ENCODE data around the gene SH3D21. TPM values are rescaled to one million over a fixed set of nuclear protein-coding genes. Genes with fewer than 3 reads are reported as not detected.

SH3D21 gene
- total and polyA plus RNA-seq, 2 of the 8 experiments (the other 6 are each of a cell fraction or from before 2014, with no cell fraction given) = 3.4 to 8.6 TPM

GRCh38 chr1:36346741-36347370, 40.7 kb downstream of the SH3D21 start:
- ChIA-PET CTCF (ENCODE audit: partially characterized antibody) (interaction anchor here (0.6 to 10.0 kb wide), 4 partner anchors 8 to 132 kb away, joined by 3 to 150 read pairs (median 5); no protein-coding TSS in a partner anchor), POLR2A (ENCODE audit: partially characterized antibody) (interaction anchor here (3.1 kb wide), 1 partner anchor 40 kb away, joined by 10 read pairs; no protein-coding TSS in a partner anchor)
- no peak overlapping the region for H3K4ac ChIP-seq (replicated peaks; ENCODE audit: insufficient read length, low read depth, low read length)
- no peak overlapping the region for H3K56ac ChIP-seq (replicated peaks; ENCODE audit: insufficient read length, low read depth, low read length)
- H3K18ac ChIP-seq (ENCODE audit: extremely low read depth, low read length) = no peak overlapping the region
- H4K91ac ChIP-seq (replicated peaks; ENCODE audit: insufficient read length, low read length) = no peak overlapping the region
- 95% methylated on average over 8 of the region's 8 CpGs; no CpG with 5 or more reads in 1 of the 2 experiments for WGBS, 2 experiments (ENCODE audit: extremely low coverage in 1 of 2, insufficient coverage in 1 of 2, insufficient read length in 1 of 2, insufficient replicate concordance in 2 of 2, low coverage in 1 of 2, low lambda C conversion rate in 2 of 2, missing lambda C conversion rate in 1 of 2)
- no peaks in the 10 kb centered on the region for H3K27me3 ChIP-seq (replicated peaks in 1 of 4; ENCODE audit: control insufficient read depth in 3 of 4, extremely low read depth in 1 of 4, insufficient read depth in 3 of 4, low read length in 3 of 4)
- no peak overlapping the region for H3K23ac ChIP-seq (ENCODE audit: insufficient read length)
- peaks cover 1 to 3% of the 10 kb centered on the region in 2 experiments for H4K20me1 ChIP-seq (replicated peaks in 1 of 2; ENCODE audit: control insufficient read depth in 1 of 2, insufficient read depth in 2 of 2, low read length in 2 of 2)
- DNase-seq (ENCODE audit: low read depth in 1 of 2, low spot score in 2 of 2) (no peak), FAIRE-seq (no peak)
- no peaks in the 10 kb centered on the region for H3K79me1 ChIP-seq (ENCODE audit: low read depth, low read length)
- peaks cover 3 to 23% (median 7%) of the 10 kb centered on the region in 4 experiments; a peak in 5 of 8 replicates for H3K36me3 ChIP-seq (ENCODE audit: control insufficient read depth in 2 of 4, insufficient read depth in 4 of 4, low read length in 3 of 4)
- H2BK5ac ChIP-seq (ENCODE audit: low read depth, low read length) = no peak overlapping the region; the same call in 1 of the 2 replicates
- no peak overlapping the region for H2BK120ac ChIP-seq (replicated peaks; ENCODE audit: low read depth, low read length)
- H3K79me2 ChIP-seq (ENCODE audit: control insufficient read depth in 1 of 2, insufficient read depth in 2 of 2, low read length in 2 of 2) = no peaks in the 10 kb centered on the region
- no peak overlapping the region for H4K8ac ChIP-seq (ENCODE audit: extremely low read depth, insufficient read depth, low read length)
- H3K9me3 ChIP-seq (ENCODE audit: insufficient read depth in 2 of 2, low read depth in 1 of 2, low read length in 1 of 2) = no peaks in the 10 kb centered on the region
- H3K4me2 ChIP-seq (ENCODE audit: insufficient read depth in 1 of 2, low read depth in 2 of 2, low read length in 2 of 2) = no peak overlapping the region
- H2AFZ ChIP-seq (ENCODE audit: low read length) = no peak overlapping the region
- H3K23me2 ChIP-seq (ENCODE audit: low read depth, low read length) = no peaks in the 10 kb centered on the region
- H3K4me3 ChIP-seq (ENCODE audit: extremely low read depth in 1 of 4, insufficient read depth in 2 of 4, low read depth in 3 of 4, low read length in 4 of 4) = no peak overlapping the region
- H3K4me1 ChIP-seq (replicated peaks in 1 of 4; ENCODE audit: control insufficient read depth in 3 of 4, insufficient read depth in 4 of 4, low read length in 3 of 4) = no peaks in the 10 kb centered on the region
- H2BK20ac ChIP-seq (ENCODE audit: low read length) = no peak overlapping the region
- no peak overlapping the region for H2BK12ac ChIP-seq (ENCODE audit: low read depth, low read length)
- H3K9ac ChIP-seq (replicated peaks in 1 of 4; ENCODE audit: extremely low read depth in 1 of 4, low read depth in 3 of 4, low read length in 3 of 4) = no peak overlapping the region; a peak in 1 of 7 replicates
- no peak overlapping the region for H3K27ac ChIP-seq (ENCODE audit: low read depth, low read length)
- H2AK5ac ChIP-seq (ENCODE audit: low read depth, low read length) = no peak overlapping the region
- no peak overlapping the region for H2BK15ac ChIP-seq (ENCODE audit: low read length)
- no peak overlapping the region for H4K5ac ChIP-seq (ENCODE audit: insufficient read length, low read depth, low read length)
- no peak overlapping the region for H3K14ac ChIP-seq (ENCODE audit: insufficient read length)
- TF ChIP-seq CHD1 (IDR thresholded peaks at IDR 0.05; ENCODE audit: low read depth, low read length) (no peak), KDM4A (IDR thresholded peaks at IDR 0.05; ENCODE audit: low read depth, low read length, severe bottlenecking) (no peak), NANOG (IDR thresholded peaks at IDR 0.05; ENCODE audit: insufficient read depth, low read depth, low read length, poor library complexity, severe bottlenecking) (no peak), SUZ12 (IDR thresholded peaks at IDR 0.05; ENCODE audit: low read length) (no peak), E2F6 (IDR thresholded peaks at IDR 0.05) (no peak), GTF2F1 (IDR thresholded peaks at IDR 0.05; ENCODE audit: borderline replicate concordance, low read depth, low read length) (no peak), POLR2A (IDR thresholded peaks at IDR 0.05; ENCODE audit: control extremely low read depth in 1 of 2, low read depth in 2 of 2, low read length in 2 of 2) (no peak)
- TF ChIP-seq, protein P1, sequence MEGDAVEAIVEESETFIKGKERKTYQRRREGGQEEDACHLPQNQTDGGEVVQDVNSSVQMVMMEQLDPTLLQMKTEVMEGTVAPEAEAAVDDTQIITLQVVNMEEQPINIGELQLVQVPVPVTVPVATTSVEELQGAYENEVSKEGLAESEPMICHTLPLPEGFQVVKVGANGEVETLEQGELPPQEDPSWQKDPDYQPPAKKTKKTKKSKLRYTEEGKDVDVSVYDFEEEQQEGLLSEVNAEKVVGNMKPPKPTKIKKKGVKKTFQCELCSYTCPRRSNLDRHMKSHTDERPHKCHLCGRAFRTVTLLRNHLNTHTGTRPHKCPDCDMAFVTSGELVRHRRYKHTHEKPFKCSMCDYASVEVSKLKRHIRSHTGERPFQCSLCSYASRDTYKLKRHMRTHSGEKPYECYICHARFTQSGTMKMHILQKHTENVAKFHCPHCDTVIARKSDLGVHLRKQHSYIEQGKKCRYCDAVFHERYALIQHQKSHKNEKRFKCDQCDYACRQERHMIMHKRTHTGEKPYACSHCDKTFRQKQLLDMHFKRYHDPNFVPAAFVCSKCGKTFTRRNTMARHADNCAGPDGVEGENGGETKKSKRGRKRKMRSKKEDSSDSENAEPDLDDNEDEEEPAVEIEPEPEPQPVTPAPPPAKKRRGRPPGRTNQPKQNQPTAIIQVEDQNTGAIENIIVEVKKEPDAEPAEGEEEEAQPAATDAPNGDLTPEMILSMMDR (IDR thresholded peaks at IDR 0.05; ENCODE audit: control extremely low read depth in 1 of 3, insufficient read depth in 1 of 3, low read depth in 1 of 3, low read length in 3 of 3) = no peak
